Esophagus (tissue), 2 donors: ENCODE results near the gene ANGPT4. TPM values are rescaled to one million over a fixed set of nuclear protein-coding genes. Genes with fewer than 3 reads are reported as not detected.

Experiments
- H3K27ac ChIP-seq, 2 donors: one replicate each; pipeline ENCODE4 v1.5.1; 2013; ENCODE audit warnings: low read depth in 2 of 2, mild to moderate bottlenecking in 2 of 2, inconsistent platforms in 1 of 2, low read length in 1 of 2, moderate library complexity in 1 of 2
- H3K27me3 ChIP-seq, 2 donors: one replicate each; pipeline ENCODE4 v1.6.1; 2013; ENCODE audit warnings: low read length in 2 of 2, control low read depth in 1 of 2, mild to moderate bottlenecking in 1 of 2; ENCODE audit not compliant: insufficient read depth in 2 of 2, control insufficient read depth in 1 of 2
- H3K36me3 ChIP-seq, 2 donors: one replicate each; pipeline ENCODE4 v1.6.1; 2013; ENCODE audit warnings: low read length in 1 of 2; ENCODE audit not compliant: control insufficient read depth in 2 of 2, insufficient read depth in 2 of 2
- H3K4me1 ChIP-seq, 2 donors: one replicate each; pipeline ENCODE4 v1.6.1; 2013; ENCODE audit warnings: low read length in 1 of 2; ENCODE audit not compliant: control insufficient read depth in 2 of 2, insufficient read depth in 2 of 2
- H3K4me3 ChIP-seq, 2 donors: one replicate each; pipeline ENCODE4 v1.5.1; 2013; ENCODE audit warnings: low read length in 2 of 2, mild to moderate bottlenecking in 2 of 2, low read depth in 1 of 2, moderate library complexity in 1 of 2
- H3K9me3 ChIP-seq, 2 donors: one replicate each; pipeline ENCODE4 v1.6.1; 2013; ENCODE audit warnings: mild to moderate bottlenecking in 2 of 2, low read depth in 1 of 2, low read length in 1 of 2, moderate library complexity in 1 of 2; ENCODE audit not compliant: control insufficient read depth in 2 of 2, insufficient read depth in 1 of 2
- WGBS, 2 donors: extraction: QIAGEN DNeasy Blood & Tissue Kit; methylation state at CpG; one replicate each; pipeline ENCODE4 v1.1.7; 2013; 5-methylcytosine and 5-hydroxymethylcytosine counted together
- polyA plus RNA-seq, 2 donors: library from polyadenylated mRNA; stranded (reverse); fragments of 200-250 nt; gene quantifications; one replicate each; pipeline ENCODE4 v1.2.3, GENCODE V29; 2013
- donor health status: healthy with polysubstance abuse.
- donor health status: Bipolar disorder and iron deficiency.

The ANGPT4 gene
- polyA plus RNA-seq, 2 donors, result 0.08 to 0.11 TPM

DNA sequence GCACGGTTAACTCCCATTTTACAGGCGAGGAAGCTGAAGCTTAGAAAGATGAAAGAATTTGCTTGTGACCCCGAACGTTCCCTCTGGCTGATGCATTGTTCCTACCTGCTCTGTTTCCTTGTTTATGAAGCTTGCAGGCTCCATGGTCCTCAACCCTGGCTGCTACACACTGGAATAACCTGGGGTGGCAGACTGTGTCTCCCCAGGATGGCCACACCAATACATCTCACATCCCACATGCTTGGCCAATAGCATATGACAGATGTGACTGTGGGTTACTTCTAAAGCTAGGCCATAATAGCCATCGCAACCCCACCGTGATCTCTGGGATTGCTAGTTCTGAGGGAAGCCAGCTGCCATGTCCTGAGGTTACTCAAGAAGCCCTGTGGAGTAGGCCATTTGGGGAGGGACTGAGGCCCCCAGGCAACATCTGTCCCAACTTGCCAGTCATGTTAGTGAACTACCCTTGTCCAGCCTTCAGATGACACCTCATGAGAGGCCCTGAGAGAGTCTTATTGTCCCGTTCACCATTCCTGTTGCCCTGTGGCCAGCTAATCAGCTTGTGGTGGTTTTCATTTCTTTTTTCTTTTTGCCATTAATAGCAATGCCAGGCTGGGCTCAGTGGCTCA, 89.3 kb downstream of the ANGPT4 start:
- no peaks in the 10 kb centered on the region for H3K9me3 ChIP-seq
- H3K27ac ChIP-seq, result no peak overlapping the region
- H3K4me1 ChIP-seq, result no peaks in the 10 kb centered on the region
- H3K36me3 ChIP-seq, result no peaks in the 10 kb centered on the region
- no peaks in the 10 kb centered on the region for H3K27me3 ChIP-seq
- H3K4me3 ChIP-seq, result no peak overlapping the region
- WGBS, 2 donors, result 88 to 91% methylated on average over 7 of the region's 7 CpGs

DNA sequence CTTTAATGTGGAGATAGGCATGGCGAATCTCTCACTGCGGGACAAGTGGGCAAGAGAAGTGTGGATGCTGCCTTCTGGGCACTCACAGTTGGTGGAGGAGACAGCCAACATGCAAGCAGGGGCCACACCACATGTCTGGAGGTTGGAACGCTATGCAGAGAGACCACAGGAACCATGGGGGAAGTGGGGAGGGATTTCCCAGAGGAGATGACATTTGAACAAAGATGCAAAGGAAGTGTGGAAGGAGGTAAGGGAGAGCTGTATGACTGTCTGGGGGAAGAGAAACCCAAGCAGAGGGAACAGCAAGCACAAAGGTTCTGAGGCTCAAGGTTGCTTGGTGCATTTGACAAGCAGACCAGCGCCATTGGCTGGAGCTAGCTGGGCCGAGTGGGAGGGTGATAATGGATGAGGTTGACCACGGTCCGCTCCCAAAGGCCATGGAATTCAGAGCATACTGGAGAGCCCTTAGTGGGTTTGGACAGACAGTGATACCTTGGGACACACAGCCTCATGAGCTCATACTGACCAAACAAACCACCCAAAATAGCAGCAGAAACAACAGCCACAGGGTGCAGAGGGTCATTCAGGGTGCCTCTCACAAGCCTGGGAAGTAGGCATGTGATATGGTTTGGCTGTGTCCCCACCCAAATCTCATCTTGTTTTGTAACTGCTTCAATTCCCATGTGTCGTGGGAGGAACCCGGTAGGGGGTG, 90.3 kb downstream of the ANGPT4 start:
- Histone ChIP-seq H3K27me3 (no peaks in the 10 kb centered on the region), H3K36me3 (no peaks in the 10 kb centered on the region), H3K9me3 (no peaks in the 10 kb centered on the region), H3K4me1 (no peaks in the 10 kb centered on the region), H3K27ac (no peak overlapping the region), H3K4me3 (no peak overlapping the region)
- 72 to 86% methylated on average over 9 of the region's 9 CpGs for WGBS, 2 donors

DNA sequence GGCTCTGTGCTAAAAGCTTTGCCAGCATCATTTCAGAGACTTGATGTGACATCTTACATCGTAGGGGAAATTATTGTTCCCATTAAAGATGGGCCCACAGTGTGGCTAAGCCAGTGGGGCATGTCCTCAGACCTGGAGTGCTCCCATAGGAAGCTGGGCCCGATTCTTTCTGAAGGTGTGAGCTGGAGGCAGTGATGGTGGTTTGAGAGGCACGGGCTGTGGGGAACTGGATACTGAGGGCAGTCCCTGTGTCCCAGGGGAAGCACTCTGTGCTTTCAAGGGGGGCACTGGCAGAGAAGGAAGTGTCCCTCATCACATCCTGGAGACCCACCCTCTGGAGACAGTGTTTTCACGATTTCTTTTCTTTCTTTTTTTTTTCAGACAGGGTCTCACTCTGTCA, 91.2 kb downstream of the ANGPT4 start:
- Histone ChIP-seq H3K4me3 (no peak overlapping the region), H3K27me3 (no peaks in the 10 kb centered on the region), H3K9me3 (no peaks in the 10 kb centered on the region), H3K36me3 (no peaks in the 10 kb centered on the region), H3K27ac (no peak overlapping the region), H3K4me1 (no peaks in the 10 kb centered on the region)
- WGBS, 2 donors, result 75 to 77% methylated on average over 4 of the region's 4 CpGs

DNA sequence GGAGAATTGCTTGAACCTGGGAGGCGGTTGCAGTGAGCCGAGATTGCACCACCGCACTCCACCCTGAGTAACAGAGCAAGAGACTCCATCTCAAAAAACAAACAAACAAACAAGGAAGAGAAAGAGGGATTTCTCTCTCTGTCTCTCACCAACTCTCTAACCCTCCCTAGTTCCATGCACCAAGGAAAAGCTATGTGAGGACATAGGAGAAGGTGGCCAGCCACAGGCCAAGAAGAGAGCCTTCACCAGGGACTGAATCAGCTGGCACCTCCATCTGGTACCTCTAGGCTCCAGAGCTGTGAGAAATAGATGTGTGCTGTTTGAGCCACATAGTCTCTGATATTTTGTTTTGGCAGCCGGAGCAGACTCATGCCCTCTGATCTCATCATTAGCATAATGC, 91.6 kb downstream of the ANGPT4 start:
- 83 to 89% methylated on average over 4 of the region's 4 CpGs for WGBS, 2 donors
- Histone ChIP-seq H3K4me1 (no peaks in the 10 kb centered on the region), H3K36me3 (no peaks in the 10 kb centered on the region), H3K4me3 (no peak overlapping the region), H3K27ac (no peak overlapping the region), H3K27me3 (no peaks in the 10 kb centered on the region), H3K9me3 (no peaks in the 10 kb centered on the region)

DNA sequence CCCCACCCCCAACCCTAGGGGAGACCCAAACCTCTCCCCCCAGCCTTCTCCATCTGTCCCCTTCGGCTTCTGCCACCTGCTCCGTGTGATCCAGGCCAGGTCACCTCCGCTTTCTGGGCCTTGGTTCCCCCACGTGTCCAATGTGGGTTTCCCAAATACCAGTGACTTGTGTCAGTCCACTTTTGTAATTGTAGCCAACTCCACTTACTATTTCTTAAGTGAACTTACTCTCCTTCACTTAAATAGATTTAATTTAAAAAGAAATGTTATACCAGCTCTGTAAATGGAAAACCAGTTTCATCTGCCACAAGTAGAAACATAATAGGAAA, 92.6 kb downstream of the ANGPT4 start:
- Histone ChIP-seq H3K36me3 (no peaks in the 10 kb centered on the region), H3K4me3 (no peak overlapping the region), H3K27me3 (no peaks in the 10 kb centered on the region), H3K4me1 (no peaks in the 10 kb centered on the region), H3K27ac (no peak overlapping the region), H3K9me3 (no peaks in the 10 kb centered on the region)
- 92 to 94% methylated on average over 4 of the region's 4 CpGs for WGBS, 2 donors

DNA sequence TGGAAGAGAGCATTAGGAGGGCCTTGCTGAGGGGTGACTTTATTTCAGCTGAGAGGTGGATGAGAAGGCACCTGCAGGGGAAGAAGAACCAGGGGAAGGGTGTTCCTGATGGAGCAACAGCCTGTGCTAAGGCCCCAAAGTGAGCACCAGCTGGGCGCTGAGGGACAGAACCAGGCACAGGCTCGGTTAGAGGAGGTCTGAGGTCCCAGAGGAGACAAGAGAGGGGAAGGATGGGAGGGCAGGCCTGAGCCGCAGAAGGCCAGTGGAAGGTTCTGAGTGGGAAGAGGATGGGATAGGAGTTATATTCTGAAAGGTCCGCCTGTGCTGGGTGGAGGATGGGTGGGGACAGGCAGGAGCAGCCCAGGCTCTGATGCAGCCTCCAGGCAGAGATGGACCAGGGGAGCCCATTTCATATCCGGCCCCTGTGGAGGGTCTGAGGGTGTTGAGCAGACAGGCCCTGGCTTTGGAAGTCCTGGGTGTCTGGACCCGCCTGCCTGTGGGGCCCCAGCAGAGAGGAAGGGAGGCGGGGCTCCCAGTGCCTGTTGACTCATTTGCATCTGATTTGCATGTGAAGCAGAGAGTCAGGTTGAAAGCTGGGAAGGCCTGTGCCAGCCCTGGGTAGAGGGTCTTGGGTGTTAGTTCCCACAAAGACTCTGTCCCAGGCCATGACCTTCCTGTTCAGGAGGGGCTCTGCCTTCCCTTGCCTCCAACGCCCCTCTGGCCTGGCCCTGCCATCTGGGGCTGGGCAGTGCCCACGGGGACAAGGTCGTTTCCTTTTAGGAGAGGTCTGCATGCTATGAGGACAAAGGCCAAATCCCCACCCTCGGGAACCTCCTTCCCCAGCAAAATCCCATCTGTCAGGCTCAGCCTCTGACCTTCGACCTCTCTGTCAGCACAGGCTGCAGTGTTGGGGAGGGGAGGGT, 93.2 kb downstream of the ANGPT4 start:
- 66 to 84% methylated on average over 10 to 12 of the region's 12 CpGs for WGBS, 2 donors
- H3K4me1 ChIP-seq, result no peaks in the 10 kb centered on the region
- no peak overlapping the region for H3K4me3 ChIP-seq
- no peaks in the 10 kb centered on the region for H3K27me3 ChIP-seq
- H3K9me3 ChIP-seq, result no peaks in the 10 kb centered on the region
- no peak overlapping the region for H3K27ac ChIP-seq
- H3K36me3 ChIP-seq, result no peaks in the 10 kb centered on the region

DNA sequence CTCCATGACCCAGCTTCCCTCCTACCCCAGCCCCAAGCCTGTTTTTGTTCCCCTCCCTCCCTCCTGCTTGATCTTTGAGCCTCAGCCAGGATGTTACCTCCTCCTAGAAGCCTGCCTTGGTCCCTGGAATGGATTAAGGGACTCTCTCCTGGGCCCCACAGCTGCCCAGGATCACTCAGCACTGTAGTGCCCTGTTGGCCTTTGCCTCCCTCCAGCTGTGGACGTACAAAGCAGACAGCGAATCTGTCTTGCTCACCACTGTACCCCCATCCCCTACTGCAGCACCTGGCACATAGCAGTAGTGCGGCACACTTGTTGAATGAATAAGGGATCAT, 94.4 kb downstream of the ANGPT4 start:
- no peak overlapping the region for H3K4me3 ChIP-seq
- no peaks in the 10 kb centered on the region for H3K4me1 ChIP-seq
- no peak overlapping the region for H3K27ac ChIP-seq
- no peaks in the 10 kb centered on the region for H3K36me3 ChIP-seq
- H3K9me3 ChIP-seq, result no peaks in the 10 kb centered on the region
- 84 to 90% methylated on average over 3 of the region's 3 CpGs for WGBS, 2 donors
- H3K27me3 ChIP-seq, result no peaks in the 10 kb centered on the region

DNA sequence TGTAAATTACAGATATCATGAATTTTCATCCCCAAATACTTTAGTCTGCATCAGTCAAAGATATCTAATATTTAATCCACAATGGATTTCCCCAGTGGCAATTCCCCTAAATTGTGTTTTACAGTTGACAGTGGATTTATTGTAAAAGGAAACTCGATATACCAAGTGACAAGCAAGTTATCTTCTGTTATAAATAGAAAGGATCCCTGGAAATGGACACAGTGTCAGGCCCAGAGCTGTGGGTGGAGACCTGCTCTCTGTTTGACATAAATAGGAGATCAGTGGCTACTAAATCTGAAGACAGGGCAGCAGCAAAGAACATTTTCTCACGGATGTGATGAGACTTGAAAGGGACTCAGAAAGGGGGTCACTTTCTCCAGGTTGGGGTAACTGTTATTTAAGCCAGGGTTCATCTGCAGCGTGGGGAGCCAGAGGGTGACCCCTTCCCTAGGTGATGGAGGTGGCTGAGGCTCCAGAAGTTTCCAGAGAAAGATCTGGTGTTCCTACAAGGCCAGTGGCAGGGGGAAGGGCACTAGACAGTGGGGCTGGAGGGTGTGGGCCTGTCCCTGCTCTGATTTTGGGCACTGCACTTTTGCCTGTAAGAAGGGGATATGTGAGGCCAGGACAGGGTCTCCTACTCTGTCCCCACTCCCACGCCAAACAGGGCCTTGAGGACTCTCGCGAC, 94.9 kb downstream of the ANGPT4 start:
- H3K9me3 ChIP-seq, result no peaks in the 10 kb centered on the region
- no peak overlapping the region for H3K4me3 ChIP-seq
- no peaks in the 10 kb centered on the region for H3K27me3 ChIP-seq
- no peaks in the 10 kb centered on the region for H3K36me3 ChIP-seq
- H3K27ac ChIP-seq, result no peak overlapping the region
- WGBS, 2 donors, result 73 to 76% methylated on average over 6 of the region's 6 CpGs
- H3K4me1 ChIP-seq, result no peaks in the 10 kb centered on the region

DNA sequence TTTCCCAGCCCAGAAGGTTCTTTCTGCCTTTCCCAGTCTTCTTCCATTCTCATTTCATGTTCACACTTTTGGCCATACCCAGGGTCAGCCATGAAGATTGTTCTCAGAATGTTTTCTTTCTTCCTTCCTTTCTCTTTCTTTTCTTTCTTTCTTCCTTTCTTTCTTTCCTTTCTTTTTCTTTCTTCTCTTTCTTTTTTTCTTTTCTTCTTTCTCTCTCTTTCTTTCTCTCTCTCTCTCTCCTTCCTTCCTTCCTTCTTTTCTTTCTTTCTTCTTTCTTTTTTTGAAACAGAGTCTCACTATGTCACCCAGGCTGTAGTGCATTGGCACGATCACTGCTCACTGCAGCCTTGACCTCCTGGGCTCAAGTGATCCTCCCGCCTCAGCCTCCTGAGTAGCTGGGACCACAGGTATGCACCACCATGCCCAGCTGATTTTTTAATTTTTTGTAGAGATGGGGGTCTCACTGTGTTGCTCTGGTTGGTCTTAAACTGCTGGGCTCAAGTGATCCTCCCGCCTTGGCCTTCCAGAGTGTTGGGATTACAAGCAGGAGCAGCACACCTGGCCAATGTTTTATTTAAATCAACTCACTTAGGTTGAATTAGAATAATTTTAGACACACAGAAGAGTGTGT, 95.7 kb downstream of the ANGPT4 start:
- WGBS, 2 donors, result 95 to 98% methylated on average over 3 of the region's 3 CpGs
- H3K27me3 ChIP-seq, result no peaks in the 10 kb centered on the region
- H3K4me1 ChIP-seq, result no peaks in the 10 kb centered on the region

More for the DNA sequence above, 95.7 kb downstream of the ANGPT4 start:
- H3K36me3 ChIP-seq, result no peaks in the 10 kb centered on the region
- no peak overlapping the region for H3K4me3 ChIP-seq
- H3K9me3 ChIP-seq, result no peaks in the 10 kb centered on the region
- H3K27ac ChIP-seq, result no peak overlapping the region
